Central memory CD4-positive, alpha-beta T cell (primary cell): ENCODE data around the gene PRF1.

Source experiments
- DNase-seq: peaks from one replicate; pipeline ENCODE4 v3.0.0; 2022

PRF1 gene

DNA sequence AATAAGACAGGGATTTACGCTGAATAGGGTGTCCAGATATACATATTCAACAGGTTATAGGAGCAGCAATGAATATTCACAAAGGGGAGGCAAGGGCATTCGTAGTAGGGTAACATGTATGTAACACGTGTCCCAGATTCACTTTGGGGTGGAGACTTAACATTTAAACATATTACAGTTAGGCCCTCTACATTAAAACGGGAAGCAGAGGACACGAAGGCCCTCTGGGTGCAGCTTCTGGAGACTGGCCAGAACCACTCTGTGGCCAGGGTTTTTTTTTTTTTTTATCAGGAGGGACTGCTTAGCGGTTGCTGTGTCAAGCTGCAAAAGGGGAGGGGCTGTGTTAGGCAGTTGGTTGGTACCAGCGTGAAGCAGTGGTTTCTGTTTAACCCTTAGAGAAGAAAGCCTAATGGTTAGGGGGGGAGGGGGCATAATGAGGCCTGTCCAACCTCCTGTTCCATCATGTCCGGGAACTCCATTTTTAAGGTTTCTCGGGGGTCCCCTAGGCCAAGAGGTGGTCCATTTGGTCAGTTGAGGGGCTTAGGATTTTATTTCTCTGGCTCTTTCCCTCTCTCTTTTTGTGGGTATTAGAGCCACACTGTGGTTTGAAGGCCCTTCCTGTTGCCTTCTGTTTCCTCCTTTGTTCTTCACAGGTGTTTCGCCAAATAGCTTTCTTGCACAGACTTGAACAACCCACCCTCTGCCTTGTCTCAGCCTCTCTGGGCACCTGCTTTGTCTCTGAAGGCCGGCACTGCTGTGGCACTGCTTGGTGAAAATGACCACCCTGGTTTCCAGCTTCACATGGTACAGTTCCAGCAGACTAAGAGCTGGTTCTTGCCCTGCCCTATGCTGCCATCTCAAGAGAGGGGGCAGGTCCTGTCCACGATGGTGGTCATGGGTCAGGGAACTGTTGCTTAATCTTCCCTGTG, 26.4 kb downstream of the PRF1 start:
- no peak for DNase-seq

DNA sequence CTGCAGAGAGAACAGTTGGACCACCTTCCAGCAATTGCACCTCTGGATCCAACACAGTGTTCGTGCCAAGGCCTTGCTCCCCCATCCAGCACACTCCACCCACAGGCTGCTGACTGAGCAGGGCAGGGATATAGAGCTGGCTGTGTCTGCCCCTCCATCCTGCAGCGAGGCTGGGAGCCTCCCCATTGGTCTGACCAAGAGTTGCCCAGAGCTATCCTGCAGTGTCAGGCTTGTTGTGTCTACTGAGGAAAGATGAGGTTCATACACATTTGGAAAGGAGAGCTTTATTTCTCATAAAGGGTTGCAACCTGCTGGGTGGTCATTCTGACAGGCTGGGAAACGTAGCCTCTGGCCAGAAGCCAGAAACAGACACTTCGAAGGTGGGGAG, 27.1 kb downstream of the PRF1 start:
- DNase-seq, result no peak

DNA sequence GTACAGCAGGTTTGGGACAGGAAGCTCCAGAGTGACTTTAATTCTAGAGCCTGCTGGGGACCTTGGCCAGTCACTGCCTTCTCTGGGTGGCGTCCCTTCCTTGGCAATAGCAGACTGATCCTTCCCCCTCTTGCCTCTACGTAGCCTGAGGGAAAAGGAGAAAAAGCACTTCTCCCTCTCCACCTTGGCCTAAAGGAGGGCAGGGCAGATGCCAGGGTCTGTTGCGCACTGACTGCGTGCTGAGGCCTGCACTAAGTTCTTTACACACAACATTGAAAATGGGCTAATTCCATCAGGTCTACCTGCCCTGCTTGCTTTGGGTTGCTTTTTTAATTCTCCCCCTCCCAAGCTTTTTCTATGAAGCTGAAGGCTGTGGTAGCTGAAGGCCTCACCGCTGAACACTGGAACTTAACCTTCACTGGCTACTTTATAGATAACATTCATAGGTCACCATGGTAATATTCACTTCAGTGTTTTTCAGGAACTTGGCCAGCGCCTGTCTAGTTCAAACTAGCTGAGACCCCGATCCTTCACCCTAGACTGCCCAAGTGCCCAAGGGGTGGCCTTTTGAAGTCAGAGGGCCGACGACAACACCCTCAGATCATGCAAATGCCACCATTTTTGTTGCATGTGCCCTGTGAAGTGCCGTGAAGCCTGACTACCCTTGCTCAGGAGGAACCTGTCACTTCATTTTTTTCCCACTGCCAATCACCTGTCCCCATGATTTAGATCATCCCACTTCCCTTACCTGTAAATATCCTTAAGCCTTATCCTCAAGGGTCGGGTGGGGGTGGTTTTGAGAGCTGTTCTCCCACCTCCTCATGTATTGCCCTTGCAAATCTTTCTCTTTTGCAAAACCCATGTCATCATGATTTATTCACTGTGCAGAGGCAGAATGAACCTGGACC, 28.7 kb downstream of the PRF1 start:
- DNase-seq, result no peak

DNA sequence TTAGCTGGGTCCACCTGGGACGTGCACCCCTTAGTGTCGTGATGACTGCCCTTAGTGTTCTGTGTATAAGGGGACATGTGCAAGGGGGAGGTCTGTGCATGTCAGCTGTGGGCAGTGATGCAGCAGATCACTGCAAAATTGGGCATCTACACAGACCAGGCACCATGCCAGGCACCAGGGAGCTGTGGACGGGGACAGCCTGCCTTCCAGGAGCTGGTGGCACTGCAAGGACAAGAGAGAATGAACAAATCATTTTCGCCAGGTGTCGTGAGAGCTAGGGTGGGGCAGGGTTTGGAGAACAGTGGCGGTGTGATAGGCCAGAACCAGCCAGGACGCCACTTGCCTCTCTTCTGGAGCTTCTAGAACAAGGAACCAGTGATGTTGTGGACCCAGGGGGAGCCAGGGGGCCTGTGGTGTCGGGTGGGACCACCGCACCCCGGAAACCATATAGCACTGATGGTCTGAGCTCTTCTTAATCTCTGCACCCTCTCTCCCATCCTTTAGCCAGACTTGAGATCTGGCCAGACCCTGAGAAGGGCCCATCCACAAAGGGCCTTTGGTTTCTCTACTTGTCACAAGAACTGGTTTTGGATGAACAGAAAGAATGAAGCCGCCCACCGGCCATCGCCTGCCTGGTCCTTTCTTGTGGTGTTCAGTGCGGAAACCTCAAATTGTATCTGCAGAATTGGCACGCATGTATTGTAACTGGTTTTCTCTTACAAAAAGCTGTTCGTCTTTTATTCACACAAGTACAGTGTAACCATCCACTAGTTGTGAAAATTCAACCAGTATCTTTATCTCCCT, 30.7 kb downstream of the PRF1 start:
- no peak for DNase-seq

DNA sequence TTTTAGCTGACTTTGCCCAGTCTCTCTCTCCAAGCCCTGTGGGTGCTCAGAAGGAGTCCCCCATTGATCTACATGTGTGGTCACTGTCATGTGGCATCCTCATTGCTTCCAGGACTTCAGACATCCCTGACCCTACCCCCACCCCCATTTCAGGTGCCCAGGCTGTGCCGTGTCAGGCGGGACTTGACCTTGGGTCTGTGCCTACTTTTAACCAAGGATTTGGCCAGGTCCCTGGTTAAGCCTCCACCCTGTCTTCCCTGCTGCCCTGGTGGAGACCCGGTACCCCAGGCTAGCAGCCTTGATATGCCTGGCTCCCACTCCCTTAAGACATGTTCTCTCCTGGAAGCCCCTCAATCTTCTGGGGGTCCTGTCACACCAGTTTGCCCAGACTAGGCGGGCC, 31.3 kb downstream of the PRF1 start:
- DNase-seq, result no peak

DNA sequence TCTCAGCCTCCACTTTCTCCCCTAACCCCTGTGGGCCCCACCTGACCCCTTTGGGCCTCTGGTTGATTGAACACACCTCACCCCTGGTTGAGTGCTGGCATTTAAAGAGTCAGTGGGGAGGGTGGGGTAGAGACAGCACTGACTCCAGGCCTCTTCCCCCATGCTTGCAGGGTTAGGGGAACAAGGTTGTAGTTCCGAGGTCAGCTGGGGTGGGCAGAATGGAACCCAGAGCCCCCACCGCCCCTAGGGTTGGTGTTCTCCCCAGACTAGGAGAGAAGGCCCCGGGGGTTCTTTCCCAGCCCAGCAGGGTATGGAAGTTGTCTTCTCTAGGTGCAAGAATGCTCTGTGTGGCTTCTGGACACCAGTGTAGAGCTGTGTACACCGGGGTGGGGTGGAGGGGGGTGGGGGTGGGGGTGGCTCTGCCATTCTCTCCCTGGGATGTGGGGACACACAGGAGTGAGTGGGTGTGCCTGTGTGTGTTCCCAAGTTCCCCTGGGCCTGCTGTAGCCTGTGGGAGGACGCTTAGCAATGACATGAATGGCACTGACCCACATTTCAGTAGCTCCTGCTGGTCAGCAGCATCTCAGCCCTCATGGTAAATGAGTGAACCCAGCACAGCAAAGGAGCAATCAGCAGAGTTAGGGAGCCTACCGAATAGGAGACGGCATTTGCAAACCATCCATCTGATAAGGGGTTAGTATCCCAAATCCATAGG, 33.6 kb downstream of the PRF1 start:
- DNase-seq, result no peak

DNA sequence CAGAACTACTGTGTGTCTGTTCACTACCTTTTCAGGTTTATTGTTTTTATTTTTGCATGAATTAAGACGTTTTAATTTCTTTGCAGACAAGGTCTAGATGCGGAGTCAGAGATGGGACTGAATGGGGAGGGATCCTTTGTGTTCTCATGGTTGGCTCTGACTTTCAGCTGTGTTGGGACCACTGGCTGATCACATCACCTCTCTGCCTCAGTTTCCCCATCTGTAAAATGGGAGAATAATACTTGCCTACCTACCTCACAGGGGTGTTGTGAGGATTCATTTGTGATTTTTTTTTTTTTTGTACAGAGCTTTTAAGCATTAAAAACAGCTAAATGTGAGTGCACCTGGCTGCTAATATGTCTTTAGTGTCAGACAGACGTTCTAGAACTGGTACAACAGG, 34.4 kb downstream of the PRF1 start:
- DNase-seq, result no peak

DNA sequence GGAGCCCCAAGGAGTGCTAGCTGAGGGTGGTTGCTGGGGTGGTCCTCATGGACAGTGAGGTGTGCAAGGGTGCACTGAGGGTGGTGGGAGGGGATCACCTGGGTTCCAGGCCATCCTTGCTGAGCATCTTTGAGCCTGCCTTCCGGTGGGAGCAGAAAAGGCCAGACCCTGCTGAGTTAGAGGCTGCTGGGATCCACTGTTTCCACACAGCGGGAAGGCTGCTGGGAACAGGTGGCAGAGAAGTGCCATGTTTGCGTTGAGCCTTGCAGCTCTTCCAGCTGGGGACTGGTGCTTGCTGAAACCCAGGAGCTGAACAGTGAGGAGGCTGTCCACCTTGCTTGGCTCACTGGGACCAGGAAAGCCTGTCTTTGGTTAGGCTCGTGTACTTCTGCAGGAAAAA, 34.9 kb downstream of the PRF1 start:
- no peak for DNase-seq

DNA sequence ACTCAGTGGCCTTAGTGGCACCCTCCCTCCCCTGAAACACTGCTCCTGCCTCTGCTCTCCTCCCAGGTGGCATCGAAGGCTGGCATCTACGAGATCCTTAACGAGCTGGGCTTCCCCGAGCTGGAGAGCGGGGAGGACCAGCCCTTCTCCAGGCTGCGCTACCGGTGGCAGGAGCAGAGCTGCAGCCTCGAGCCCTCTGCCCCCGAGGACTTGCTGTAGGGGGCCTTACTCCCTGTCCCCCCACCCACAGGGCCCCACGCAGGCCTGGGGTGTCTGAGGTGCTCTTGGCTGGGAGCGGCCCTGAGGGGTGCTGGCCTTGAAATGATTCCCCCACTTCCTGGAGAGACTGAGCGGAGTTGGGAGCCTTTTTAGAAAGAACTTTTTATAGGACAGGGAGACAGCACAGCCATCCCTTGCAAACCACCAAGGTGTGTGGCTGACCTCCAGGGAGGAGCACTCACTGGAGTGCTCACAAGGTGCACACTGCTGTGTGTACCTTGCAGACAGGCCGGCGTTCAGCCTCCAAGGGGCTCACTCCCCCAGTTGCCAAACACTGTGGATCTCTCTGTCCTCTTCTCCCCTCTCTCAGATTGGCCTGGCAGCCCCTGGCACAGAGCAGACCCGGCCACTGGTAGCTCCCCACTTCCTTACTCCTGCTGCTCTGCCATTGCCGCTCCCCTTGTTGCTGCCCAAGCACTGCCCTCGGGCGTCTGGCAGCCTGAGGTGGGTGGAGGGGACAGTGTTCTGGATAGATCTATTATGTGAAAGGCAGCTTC, 35.8 kb downstream of the PRF1 start:
- DNase-seq, result no peak

DNA sequence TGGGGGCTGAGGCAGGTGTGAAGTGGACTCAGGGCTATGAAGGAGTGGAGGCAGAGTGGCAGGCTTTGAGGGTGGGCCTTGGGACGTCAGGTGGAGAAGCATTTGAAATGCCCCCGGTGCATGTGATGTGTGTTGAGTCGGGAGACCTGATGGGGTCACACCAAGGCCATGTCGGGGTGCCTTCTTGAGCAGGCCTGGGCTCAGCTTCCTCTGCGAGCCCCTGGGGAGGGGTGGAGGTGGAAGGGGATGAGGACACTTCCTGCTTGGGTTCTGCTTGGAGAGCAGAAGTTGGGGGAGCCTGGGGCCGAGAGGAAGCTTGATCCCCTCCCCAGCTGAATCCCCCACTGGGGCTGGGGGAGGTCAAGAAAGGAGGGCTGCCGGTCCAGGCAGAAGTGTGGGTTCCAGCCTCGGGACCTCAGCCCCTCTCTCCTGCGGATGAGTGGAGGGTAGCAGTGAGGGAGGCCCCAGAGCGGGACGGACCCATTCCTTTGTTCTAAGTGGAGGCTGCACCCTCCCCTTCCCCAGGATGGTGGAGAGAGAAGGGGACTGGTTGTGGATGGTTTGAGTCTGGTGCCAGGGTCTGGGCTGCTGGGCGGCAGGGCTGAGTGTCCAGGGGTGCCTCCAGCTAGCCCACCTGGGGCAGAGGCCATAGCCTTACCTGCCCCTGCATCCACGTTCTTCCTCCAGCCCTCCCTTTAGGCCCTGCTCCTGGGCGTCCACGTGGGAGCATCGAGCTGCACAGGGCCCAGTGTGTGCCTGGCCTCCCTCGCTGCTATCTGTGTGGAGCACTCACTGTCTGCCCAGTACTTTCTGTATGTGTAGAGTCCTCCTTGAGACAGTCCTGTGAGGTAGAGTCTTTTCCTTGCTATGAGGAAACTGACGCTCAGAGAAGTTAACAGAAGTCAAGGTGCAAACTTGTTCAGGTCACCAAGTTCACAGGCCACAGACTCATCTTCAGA, 36.7 kb downstream of the PRF1 start:
- DNase-seq, result no peak

DNA sequence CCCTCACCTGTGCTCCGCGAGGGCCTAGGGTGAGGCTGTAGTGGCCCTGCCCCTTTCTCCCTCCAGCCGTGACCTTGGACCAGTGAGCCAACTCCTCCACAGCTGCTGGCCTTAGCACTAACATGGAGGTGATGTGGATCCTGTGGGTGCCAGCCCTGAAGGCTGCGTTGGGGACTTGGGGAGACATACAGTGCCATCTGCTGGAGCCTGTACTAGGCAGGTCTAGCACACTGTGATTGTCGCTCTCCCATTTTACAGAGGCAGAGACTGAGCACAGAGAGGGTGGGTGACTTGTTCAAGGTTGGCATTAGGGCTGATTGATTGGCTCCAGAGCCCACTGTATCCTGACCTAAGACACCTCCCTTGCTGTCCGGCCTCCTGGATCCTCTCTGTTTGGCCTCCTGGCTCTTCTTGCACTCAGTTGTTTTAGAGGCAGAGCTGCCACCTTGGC, 37.6 kb downstream of the PRF1 start:
- DNase-seq, result no peak

DNA sequence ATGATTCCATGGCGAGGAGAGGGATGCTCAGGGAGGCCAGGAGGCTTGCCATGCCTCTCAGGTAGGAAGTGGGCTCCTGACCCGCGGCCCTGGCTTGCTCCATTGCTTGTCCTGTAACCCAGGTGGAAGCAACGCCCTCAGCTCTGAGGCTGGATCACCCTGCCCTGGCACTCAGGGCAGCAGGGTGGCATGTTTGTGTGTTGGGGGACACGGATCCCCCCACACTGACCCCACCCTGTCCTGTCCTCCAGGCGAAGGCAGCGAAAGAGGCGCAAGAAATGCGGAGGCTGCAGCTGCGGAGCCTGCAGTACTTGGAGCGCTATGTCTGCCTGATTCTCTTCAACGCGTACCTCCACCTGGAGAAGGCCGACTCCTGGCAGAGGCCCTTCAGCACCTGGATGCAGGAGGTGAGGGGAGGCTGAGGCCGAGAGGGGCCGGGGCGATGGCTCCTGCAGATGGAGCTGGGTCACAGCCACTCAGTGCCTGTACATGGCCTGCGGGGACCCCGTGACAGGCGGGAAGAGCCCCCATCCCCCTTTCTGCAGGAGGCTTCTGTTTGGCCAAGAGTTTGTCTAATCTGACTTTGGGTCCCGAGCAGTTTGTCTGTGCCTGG, 38.3 kb downstream of the PRF1 start:
- DNase-seq, result no peak

DNA sequence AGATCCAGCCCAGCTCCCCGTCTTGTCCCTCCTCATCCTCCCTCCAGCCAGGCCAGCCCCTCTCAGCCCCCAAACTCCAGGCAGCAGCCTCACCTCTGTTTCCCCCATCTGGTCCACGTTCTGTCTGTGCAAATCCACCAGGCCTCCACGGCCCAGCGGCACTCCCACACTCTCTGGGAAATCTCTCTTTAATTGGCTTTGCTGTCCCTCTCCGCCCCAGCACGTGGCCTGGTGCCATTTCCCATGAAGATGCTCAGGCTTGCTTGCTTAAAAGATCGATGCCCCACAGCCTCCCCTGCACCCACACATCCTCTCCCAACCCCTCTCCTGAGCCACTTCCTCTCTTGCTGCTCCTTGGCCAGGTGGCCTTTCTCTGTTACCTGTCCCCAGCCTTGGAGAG, 39.3 kb downstream of the PRF1 start:
- DNase-seq, result no peak

DNA sequence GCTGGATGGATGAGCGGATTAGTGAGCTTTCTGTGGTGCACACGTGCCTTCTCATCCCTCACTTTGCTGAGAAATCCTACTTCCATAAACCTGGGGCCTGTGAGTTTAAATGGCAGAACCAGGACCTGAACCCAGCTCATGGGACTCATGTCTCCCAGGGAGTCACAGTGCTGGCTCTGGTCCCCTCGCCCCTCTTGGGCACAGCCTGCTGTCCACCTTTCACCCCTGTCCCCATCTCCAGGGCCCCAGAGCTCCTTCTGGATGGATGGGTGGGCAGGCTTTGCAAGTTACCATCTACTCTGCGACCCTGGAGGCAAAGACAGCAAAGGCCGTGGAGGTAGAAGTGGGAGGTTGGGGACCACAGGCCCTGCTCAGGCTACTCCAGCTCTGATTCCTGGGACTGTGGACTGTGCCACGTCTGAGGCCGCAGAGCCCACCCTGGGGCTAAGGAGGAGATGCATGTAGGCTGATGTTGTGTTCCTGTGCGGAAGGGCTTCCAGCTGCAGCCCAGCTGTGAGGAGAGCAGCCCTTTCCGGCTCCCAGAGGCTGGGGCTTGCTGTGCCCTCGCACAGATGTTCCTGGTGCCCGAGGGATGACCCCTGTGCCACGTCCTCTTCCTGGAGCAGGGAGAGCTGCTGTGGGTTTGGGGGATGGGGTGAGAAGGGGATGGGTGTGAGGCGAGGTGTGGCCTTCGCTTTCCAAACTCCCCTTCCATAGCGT, 40.3 kb downstream of the PRF1 start:
- DNase-seq, result no peak

DNA sequence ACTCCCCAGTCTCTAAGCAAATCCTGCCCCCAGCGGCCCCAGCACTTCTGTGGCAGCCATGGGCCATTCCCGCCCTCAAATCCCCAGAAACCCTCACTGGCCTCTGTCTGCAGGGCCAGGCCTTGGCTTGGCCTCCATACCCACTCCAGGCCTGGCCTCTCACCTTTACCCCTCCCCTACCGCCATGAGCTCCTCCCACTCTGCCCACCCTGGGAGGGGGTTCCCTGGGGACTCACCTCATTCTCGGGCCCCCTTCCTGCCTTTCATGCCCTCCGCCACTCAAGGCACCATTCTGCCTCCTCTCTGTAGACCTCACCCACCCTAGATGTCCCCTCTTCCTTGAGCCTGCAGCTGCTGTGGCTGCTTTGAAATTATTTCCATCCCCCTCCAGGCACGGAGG, 41.0 kb downstream of the PRF1 start:
- DNase-seq, result no peak

DNA sequence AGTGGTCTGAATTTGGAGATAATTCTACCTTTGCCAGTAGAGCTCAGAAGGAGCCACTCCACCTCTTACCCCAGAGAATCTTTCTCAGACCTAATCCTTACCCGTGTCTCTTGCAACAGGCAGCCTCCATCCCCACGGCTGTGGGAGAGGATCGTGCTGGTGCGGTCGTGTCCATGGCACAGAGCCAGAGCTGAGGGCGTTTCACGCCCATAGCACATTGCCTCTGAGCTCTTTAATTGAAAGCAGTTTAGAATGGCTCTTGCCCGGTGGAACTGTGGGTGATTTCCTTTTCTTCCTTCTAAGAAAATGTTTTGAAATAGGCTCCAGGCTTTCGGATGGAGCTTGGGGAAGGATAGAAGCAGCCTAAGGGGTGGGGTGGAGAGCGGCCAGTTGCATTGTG, 41.5 kb downstream of the PRF1 start:
- DNase-seq, result no peak

DNA sequence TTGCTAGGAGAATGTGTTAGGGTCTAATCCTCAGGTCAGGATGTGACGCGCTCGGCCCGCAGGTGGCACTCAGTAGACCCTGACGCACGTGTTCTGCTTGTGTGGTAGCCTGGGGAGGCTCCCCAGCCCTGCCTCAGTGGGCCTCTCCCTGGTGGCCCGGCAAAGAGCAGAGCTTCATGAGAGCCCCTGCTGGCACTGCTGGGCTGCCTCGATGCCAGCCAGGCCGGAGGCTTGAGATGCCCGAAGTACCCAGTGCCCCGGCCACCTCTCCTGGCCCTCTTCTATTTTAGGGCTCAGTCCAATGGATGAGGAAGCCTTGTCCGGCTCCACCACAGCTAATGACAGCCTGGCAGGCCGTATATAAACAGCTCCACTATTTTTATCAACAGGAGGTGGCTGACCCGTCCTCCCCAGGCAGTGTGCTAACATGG, 42.0 kb downstream of the PRF1 start:
- no peak for DNase-seq

DNA sequence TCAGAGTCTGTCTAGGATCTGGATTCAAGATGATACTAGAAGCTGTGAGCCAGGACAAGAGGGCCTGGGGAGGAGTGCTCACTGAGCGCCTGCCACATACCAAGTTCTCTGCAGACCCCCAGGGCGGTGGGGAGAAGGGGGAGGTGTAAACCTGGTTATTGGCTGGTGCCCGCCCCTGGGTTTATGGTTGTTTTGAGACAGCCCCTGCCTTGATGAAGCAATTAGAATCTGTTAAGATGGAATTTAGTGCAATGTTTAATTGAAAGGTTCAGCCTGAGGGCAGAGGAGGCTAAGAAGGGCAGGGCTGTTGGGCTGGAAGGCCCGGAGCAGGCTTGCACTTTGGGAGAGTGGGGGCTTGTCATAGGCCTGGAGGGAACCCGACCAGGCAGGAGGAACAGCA, 42.7 kb downstream of the PRF1 start:
- no peak for DNase-seq
